ENCODE measurements around the gene A2M.
"Not testable (repeated sequence)": the region's sequence is repeated elsewhere in the genome, so short reads cannot be mapped to it uniquely, and the experiment has no call there.

A2M gene

GRCh38 chr12:9115731-9116559, at the start of gene A2M:
A2M (minus strand) TSS chr12:9115919; CDS start chr12:9115849, 70 bp downstream.
- FAIRE-seq (no peak), DNase-seq (ENCODE audit: insufficient read length, low spot score) (no peak)

DNA sequence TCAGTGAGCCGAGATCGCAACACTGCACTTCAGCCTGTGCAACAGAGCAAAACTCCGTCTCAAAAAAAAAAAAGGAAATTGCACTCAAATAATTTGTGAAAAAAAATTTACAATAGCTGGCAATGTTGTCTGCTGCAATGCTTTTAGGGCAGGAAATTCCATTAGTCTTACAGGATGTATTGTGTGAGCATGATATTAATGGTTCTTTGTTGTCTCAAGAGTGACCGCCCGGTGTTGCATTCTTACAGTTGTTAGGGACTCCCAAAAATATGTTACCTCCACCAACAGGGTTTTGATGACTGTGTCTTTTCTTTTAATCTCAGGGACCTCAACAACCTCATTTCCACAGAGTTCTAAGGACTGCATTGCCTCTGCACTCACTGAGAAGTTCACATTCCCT, 47.7 kb upstream of the A2M start:
- DNase-seq (ENCODE audit: insufficient read length, low spot score) (no peak), FAIRE-seq (no peak)

DNA sequence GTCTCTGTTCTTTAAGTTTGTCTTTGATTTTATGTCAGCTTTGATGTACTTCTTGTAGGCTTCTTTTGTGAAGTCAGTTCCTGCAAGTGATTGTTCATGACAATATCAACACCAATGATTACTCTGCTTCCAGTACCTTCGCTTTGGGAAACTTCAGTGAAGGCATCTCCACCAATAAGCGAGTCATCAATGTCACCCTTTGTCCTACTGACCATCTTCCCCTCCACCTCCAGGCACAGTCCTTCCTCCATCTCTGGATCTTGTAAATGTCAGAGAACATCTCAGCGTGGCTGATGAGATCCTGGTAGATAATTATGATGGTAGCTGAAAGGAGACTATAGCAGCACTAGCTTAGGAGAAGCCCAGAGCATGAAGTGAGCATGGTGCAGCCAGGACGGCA, 40.4 kb upstream of the A2M start:
- DNase-seq (ENCODE audit: insufficient read length, low spot score) (no peak), FAIRE-seq (no peak)

GRCh38 chr12:9149372-9149771, 33.7 kb upstream of the A2M start:
- DNase-seq (ENCODE audit: insufficient read length, low spot score) (no peak), FAIRE-seq (no peak)

- FAIRE-seq, result no peak
- DNase-seq (ENCODE audit: insufficient read length, low spot score), result no peak
Observed at GRCh38 chr12:9148926-9149325, 33.2 kb upstream of the A2M start.

GRCh38 chr12:9147461-9147860, 31.7 kb upstream of the A2M start:
- DNase-seq (ENCODE audit: insufficient read length, low spot score), result no peak
- no peak for FAIRE-seq

- DNase-seq (ENCODE audit: insufficient read length, low spot score) (no peak), FAIRE-seq (no peak)
Observed at GRCh38 chr12:9144730-9145106, 29.0 kb upstream of the A2M start.

DNA sequence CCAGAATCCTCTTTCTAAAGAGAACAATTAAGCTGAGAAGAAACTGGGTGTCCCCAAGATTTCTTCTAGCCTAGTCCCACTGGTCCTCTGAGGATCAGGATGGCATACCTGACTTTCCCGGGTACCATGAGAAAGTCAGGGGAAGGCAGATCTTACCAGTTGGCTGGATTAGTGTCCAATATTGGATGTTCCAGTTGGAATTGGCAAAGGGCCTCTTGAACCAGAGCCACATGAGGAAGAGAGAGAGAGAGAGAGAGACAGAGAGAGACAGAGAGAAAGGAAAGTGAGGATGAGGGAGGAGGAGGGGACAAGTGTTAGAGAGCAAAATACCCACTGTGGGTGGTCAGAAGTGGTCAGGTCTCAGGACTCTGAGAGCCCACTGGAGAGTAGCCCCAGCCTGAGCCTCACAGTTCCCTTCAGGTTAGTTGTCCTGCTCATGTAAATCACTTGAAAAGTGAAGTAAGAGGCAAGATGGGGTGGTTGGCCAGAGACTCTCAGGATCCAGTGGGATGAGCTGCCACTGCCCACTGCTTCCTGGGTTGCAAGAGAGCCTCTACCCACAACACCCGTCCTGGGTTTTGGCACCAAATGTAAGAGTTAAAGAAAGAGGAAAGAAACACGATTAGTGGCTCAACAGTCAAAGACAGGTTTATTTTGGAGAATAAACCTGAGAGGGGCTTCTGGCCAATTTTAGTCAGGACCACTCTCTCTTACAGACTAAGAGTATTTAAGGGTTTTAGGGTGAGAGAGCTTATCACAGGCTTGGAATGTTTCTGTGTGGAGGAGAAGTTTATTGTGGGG, 28.4 kb upstream of the A2M start:
- FAIRE-seq, result no peak
- no peak for DNase-seq (ENCODE audit: insufficient read length, low spot score)

GRCh38 chr12:9143137-9143536, 27.4 kb upstream of the A2M start:
- DNase-seq (ENCODE audit: insufficient read length, low spot score) (no peak), FAIRE-seq (no peak)

DNA sequence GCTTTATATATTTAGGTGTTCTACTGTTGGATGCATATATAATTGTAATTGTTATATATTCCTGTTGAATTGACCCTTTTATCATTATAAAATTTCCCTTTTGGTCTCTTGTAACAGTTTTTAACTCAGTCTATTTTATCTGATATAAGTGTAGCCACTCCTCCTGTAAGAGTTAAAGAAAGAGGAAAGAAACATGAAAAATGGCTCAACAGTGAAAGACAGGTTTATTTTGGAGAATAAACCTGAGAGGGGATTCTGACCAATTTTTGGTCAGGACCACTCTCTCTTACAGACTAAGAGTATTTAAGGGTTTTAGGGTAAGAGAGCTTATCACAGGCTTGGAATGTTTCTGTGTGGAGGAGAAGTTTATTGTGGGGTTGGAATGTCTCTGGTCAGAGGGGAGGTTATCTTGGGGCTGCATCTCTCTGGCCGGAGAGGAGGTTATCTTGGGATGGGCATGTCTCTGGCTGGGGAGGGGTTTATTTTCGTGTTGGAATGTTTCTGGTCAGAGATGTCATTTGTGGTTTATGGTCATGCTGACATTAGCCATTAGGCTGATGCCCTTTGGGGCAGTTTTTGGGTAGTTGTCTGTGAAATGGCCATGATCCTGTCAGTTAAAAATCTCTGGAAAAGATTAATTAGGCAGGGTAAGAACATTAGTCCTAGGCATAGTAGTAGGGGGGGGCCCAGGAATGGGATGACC, 24.0 kb upstream of the A2M start:
- FAIRE-seq; DNase-seq (ENCODE audit: insufficient read length, low spot score): not testable (repeated sequence)

DNA sequence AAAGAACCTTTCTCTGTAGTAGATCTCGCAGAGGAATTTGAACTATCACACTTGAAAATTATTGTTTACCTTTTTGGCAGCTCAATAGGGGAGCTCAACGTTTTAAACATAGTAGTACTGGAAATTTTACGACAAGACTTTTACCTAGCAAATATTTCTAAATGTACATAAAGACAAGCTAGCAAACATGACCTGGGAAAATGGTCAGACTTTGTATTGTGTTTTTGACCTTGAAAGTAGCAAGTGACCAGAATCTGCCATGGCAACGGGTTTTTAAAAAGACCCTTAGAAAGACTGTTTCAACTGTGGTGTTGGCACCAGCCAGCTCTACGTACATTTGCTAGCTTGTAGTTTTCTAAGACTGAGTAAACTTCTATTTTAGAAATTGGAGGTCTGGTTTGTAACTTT, 20.2 kb upstream of the A2M start:
- FAIRE-seq, result no peak

GRCh38 chr12:9134981-9135628, 19.4 kb upstream of the A2M start:
- DNase-seq (ENCODE audit: insufficient read length, low spot score) (peak; percentile 7), FAIRE-seq (no peak)

More for the DNA sequence above, 20.2 kb upstream of the A2M start:
- no peak for DNase-seq (ENCODE audit: insufficient read length, low spot score)

DNA sequence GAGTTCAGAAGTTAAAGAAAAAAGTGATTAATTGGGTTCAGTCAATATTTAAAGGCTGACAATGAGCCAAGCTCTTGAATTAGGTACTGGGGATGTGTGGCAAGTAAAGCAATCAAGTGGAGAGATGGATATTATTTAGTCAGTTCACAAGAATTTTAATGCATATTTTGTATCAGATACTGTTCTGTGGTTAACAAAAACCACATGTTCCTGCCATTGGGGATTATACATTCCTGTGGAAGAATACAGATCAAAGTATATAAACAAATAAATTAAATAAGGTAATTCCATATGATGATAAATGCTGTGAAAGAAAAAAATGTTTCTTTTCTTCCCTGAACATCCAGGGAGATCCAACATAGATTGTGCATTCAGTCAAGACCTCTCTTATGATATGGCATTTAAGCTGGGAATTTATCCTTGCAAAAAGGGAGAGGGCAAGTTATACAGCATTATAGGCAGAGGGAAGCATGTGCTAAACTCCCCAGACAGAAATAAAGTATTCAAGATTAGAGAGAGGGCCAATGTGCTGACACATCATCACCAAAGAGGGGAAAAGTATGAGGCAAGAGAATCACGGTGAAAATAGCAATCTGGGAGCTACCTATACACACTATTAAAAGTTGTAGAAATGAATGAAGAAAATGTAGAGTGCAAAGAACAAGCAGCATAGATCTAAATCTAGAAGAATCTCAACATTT, 17.6 kb upstream of the A2M start:
- DNase-seq (ENCODE audit: insufficient read length, low spot score) (no peak), FAIRE-seq (no peak)

DNA sequence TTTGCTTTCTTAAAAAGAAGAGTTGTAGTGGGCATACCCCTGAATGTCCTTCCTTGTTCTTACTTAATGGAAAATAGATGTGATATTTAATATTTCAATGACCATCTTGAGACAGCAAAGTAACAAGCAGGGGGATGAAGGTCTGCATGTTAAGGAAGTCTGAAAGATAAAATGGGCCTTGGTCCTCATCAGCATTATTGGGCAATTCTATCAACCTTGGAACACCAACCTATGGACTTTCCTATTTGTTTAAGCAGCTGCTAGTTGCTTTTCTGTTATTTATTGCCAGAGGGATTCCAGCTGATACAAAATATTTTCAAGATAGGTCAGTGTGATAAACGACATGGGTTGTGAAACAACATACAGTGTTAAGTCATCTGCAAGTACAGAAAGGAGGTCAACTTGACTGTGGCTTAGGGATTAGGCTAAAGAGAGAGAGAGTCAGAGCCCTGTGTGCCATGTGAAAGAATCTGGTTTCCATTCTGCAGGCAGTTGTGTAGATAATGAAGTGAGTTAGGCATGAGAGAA, 16.4 kb upstream of the A2M start:
- DNase-seq (ENCODE audit: insufficient read length, low spot score), result no peak
- FAIRE-seq, result no peak

DNA sequence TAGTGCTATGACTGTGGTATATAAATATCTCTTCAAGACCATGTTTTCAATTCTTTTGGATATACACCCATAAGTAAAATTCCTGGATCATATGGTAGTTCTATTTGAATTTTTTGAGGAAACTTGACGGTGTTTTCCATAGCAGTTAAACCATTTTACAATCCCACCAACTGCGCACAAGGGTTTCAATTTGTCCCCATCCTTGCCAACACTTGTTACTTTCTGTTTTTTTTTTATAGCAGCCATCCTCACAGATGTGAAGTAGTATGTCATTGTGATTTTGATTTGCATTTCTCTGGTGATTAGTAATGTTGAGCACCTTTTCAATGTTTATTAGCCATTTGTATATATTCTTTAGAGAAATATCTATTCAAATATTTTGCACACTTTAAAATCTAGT, 14.5 kb upstream of the A2M start:
- no peak for FAIRE-seq

DNA sequence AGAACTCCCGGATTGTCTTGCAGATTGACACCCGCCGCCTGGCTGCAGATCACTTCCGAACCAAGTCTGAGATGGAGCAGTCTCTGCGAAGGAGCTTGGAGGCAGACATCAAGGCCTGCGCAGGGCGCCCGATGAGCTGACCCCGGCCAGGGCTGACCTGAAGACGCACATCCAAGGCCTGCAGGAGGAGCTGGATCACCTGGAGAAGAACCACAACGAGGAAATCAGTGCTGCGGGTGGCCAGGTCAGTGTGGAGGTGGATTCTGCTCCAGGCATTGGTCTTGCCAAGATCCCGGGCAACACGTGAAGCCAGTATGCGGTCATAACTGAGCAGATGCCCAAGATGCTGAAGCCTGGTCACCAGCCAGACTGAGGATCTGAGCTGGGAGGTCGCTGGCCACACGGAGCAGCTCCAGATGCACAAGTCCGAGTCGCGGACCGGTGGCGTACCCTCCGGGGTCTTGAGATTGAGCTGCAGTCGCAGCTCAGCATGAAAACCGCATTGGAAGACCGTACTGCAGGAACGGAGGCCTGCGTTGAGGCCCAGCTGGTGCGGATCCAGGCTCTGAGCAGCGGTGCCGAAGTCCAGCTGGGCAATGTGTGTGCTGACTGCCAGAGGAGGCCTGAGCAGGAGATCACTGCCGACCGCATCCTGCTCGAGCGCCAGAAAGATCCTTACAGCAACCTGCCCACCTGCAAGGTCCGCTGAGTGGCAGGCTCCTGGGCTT, 12.4 kb upstream of the A2M start:
- DNase-seq (ENCODE audit: insufficient read length, low spot score), result no peak
- no peak for FAIRE-seq

More for the DNA sequence above, 14.5 kb upstream of the A2M start:
- no peak for DNase-seq (ENCODE audit: insufficient read length, low spot score)

DNA sequence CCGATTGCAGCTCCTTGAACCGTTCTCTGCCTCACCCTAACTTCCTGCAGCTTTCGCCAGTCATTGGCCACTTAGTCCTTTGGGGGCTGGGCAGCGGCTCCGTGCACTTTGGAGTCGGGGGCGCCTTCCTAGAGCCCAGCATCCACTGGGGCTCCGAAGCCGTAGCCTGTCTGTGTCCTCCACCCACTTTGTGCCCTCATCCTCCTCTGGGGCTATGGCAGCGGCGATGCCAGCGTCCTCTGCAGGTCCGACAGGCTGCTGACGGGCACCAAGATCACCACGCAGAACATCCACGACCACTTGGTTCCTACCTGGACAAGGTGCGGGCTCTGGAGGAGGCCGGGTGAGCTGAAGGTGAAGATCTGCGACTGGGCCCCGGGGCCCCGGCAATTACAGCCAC, 11.8 kb upstream of the A2M start:
- DNase-seq (ENCODE audit: insufficient read length, low spot score) (no peak), FAIRE-seq (no peak)

DNA sequence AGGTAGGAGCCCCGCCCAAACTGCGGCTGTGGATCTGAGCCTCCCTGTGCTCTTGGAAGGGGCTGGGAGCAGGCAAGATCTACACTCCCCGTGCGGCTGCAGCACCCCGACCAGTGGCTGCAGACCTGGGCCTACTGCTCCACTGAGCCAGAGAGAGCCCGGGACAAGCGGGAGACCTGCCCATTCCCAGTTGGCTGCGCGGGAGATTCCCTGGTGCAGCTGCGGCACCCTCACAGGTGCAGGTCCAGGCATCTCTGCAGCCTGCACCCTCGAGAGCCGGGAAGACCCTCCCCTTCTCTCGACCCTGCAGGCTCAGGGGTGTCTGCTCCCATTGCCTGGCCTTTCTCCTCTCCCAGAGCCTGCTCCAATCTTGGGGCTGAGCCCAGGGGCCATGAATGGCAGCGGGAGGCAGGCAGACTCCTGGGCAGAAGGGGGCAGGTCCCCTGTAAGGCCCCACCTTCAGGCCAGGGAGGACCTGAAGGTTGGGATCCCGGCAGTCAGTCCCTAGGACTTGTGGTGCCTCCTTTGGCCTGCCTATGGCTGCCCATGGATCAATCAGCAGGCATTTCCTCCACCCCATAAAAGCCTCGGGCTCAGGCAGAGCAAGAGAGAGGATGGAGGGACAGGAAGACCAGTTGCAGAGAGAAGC, 8.8 kb upstream of the A2M start:
- DNase-seq (ENCODE audit: insufficient read length, low spot score), result no peak
- no peak for FAIRE-seq

Data from GM19239 (cell line).